Hepatocyte (in vitro differentiated cells): Measurements from ENCODE around the gene MACROH2A2.

Source experiments
- CTCF ChIP-seq: fragments of 200-600 bp; sonication (generic); IDR thresholded peaks from 2 replicates; pipeline ENCODE4 v1.5.1; 2016; ENCODE audit warnings: antibody characterized with exemption, mild to moderate bottlenecking; ENCODE audit not compliant: poor library complexity
- EZH2 ChIP-seq: fragments of 200-600 bp; sonication (generic); IDR thresholded peaks from 2 replicates; pipeline ENCODE4 v1.6.1; 2016; ENCODE audit warnings: antibody characterized with exemption, mild to moderate bottlenecking, borderline replicate concordance
- EZH2phosphoT487 ChIP-seq: fragments of 200-600 bp; sonication (generic); IDR thresholded peaks from one replicate; pipeline ENCODE4 v1.6.1; 2018; ENCODE audit warnings: antibody characterized with exemption, mild to moderate bottlenecking, low read depth, moderate library complexity; ENCODE audit not compliant: unreplicated experiment, severe bottlenecking

- TF ChIP-seq EZH2 (no peak), CTCF (no peak), EZH2phosphoT487 (no peak)
These were observed 18.4 kb upstream of the MACROH2A2 start for GRCh38 chr10:70034232-70034631.
